Neuronal stem cell (in vitro differentiated cells): Measurements from ENCODE around the gene TTC38.

Source experiments
- DNase-seq: peaks from one replicate; pipeline ENCODE4 v3.0.0-alpha.2; 2013; ENCODE audit warnings: low spot score
- H2AFZ ChIP-seq: one replicate; pipeline ENCODE4 v1.6.1; 2013; ENCODE audit warnings: mild to moderate bottlenecking, low read length, inconsistent platforms
- H2AK5ac ChIP-seq: 2 replicates; pipeline ENCODE4 v1.6.1; 2013; ENCODE audit warnings: low read depth, mild to moderate bottlenecking, inconsistent platforms, low read length, moderate library complexity, mixed read lengths
- H2BK120ac ChIP-seq: 2 replicates; pipeline ENCODE4 v1.6.1; 2013; ENCODE audit warnings: low read depth, mild to moderate bottlenecking, inconsistent platforms, low read length, moderate library complexity, mixed read lengths
- H2BK12ac ChIP-seq: one replicate; pipeline ENCODE4 v1.6.1; 2013; ENCODE audit warnings: low read length, inconsistent platforms
- H2BK15ac ChIP-seq: 2 replicates; pipeline ENCODE4 v1.6.1; 2013; ENCODE audit warnings: mild to moderate bottlenecking, low read length, inconsistent platforms, mixed read lengths
- H2BK5ac ChIP-seq: one replicate; pipeline ENCODE4 v1.6.1; 2013; ENCODE audit warnings: inconsistent platforms, mild to moderate bottlenecking, low read length, moderate library complexity
- H3K14ac ChIP-seq: one replicate; pipeline ENCODE4 v1.6.1; 2013; ENCODE audit warnings: low read length, inconsistent platforms
- H3K18ac ChIP-seq: 2 replicates; pipeline ENCODE4 v1.6.1; 2013; ENCODE audit warnings: low read length, inconsistent platforms
- H3K23ac ChIP-seq: 2 replicates; pipeline ENCODE4 v1.6.1; 2013; ENCODE audit warnings: low read depth, mild to moderate bottlenecking, mixed read lengths, low read length, inconsistent platforms; ENCODE audit not compliant: poor library complexity
- H3K27ac ChIP-seq: replicated peaks from 3 replicates; pipeline ENCODE4 v1.5.1; 2013; ENCODE audit warnings: low read length, inconsistent platforms
- H3K27me3 ChIP-seq, 3 experiments: 2 replicates each; pipeline ENCODE4 v1.6.1; 2013; ENCODE audit warnings: low read length in 3 of 3, mild to moderate bottlenecking in 2 of 3, inconsistent platforms in 1 of 3, low read depth in 1 of 3, mixed read lengths in 1 of 3, moderate library complexity in 1 of 3; ENCODE audit not compliant: control insufficient read depth in 3 of 3, insufficient read depth in 3 of 3
- H3K36me3 ChIP-seq, 2 donors: replicated peaks in 1 of 2; 2 replicates each; pipeline ENCODE4 v1.6.1; 2013; ENCODE audit warnings: low read length in 2 of 2; ENCODE audit not compliant: control insufficient read depth in 2 of 2, insufficient read depth in 2 of 2
- H3K4ac ChIP-seq: 2 replicates; pipeline ENCODE4 v1.6.1; 2013; ENCODE audit warnings: inconsistent platforms, mild to moderate bottlenecking, low read length, moderate library complexity
- H3K4me1 ChIP-seq, 2 donors: 1 replicate in 1 of 2; 2 replicates in 1 of 2; pipeline ENCODE4 v1.6.1; 2013; ENCODE audit warnings: low read length in 2 of 2, low read depth in 1 of 2; ENCODE audit not compliant: control insufficient read depth in 2 of 2, insufficient read depth in 1 of 2
- H3K4me2 ChIP-seq: one replicate; pipeline ENCODE4 v1.6.1; 2013; ENCODE audit warnings: mild to moderate bottlenecking, low read length, inconsistent platforms; ENCODE audit not compliant: insufficient read depth, poor library complexity, severe bottlenecking
- H3K4me3 ChIP-seq, 2 donors: 2 replicates each; pipeline ENCODE4 v1.5.1; 2013; ENCODE audit warnings: low read length in 2 of 2, mild to moderate bottlenecking in 2 of 2, inconsistent platforms in 1 of 2, moderate library complexity in 1 of 2
- H3K79me1 ChIP-seq: one replicate; pipeline ENCODE4 v1.6.1; 2013; ENCODE audit warnings: low read depth, mild to moderate bottlenecking, inconsistent platforms, low read length, moderate library complexity
- H3K9ac ChIP-seq: one replicate; pipeline ENCODE4 v1.6.1; 2013; ENCODE audit warnings: mild to moderate bottlenecking, low read depth, low read length, inconsistent platforms; ENCODE audit not compliant: poor library complexity
- H3K9me3 ChIP-seq, 2 donors: replicated peaks in 1 of 2; 2 replicates each; pipeline versions ENCODE3 to v1.6.1; 2013; ENCODE audit warnings: low read length in 2 of 2, mild to moderate bottlenecking in 2 of 2, inconsistent platforms in 1 of 2, low read depth in 1 of 2, mixed read lengths in 1 of 2, moderate library complexity in 1 of 2; ENCODE audit not compliant: control insufficient read depth in 2 of 2, insufficient read depth in 1 of 2
- H4K8ac ChIP-seq: one replicate; pipeline ENCODE4 v1.6.1; 2013; ENCODE audit warnings: low read depth, mild to moderate bottlenecking, inconsistent platforms, low read length, moderate library complexity
- H4K91ac ChIP-seq: one replicate; pipeline ENCODE4 v1.6.1; 2013; ENCODE audit warnings: low read length, low read depth, mild to moderate bottlenecking, inconsistent platforms; ENCODE audit not compliant: poor library complexity
- WGBS, 2 donors: extraction: QIAGEN DNeasy Blood & Tissue Kit; methylation state at CpG; one replicate each; pipeline ENCODE4 v1.1.7; 2013; ENCODE audit warnings: missing lambda C conversion rate in 2 of 2, mixed read lengths in 1 of 2; ENCODE audit not compliant: insufficient read length in 2 of 2, insufficient replicate concordance in 1 of 2; ENCODE audit errors: extremely low coverage in 2 of 2; 5-methylcytosine and 5-hydroxymethylcytosine counted together

Gene TTC38

GRCh38 chr22:46224044-46224897, 43.5 kb upstream of the TTC38 start:
- peaks cover 0 to 6% (median 0%) of the 10 kb centered on the region in 3 experiments for H3K27me3 ChIP-seq
- no peak overlapping the region for H2AK5ac ChIP-seq
- no peak for DNase-seq
- no peak overlapping the region for H3K4me2 ChIP-seq
- H3K4me3 ChIP-seq: no peak overlapping the region
- no peak overlapping the region for H2BK15ac ChIP-seq
- H3K4ac ChIP-seq: no peak overlapping the region
- peak overlapping the region; percentile 30 for H3K9ac ChIP-seq
- peak overlapping the region; percentile 80 for H2AFZ ChIP-seq
- no peak overlapping the region for H4K8ac ChIP-seq
- H3K9me3 ChIP-seq: peaks cover 0 to 6% of the 10 kb centered on the region in 2 donors
- no peak overlapping the region for H2BK120ac ChIP-seq
- H4K91ac ChIP-seq: no peak overlapping the region
- H3K27ac ChIP-seq: no peak overlapping the region
- H3K14ac ChIP-seq: no peak overlapping the region
- H2BK5ac ChIP-seq: no peak overlapping the region
- WGBS, 2 donors: no CpG with 5 or more reads among the region's 23 CpGs
- no peak overlapping the region for H3K23ac ChIP-seq
- peaks cover 0 to 6% of the 10 kb centered on the region in 2 donors for H3K36me3 ChIP-seq
- H3K79me1 ChIP-seq: no peaks in the 10 kb centered on the region
- H3K4me1 ChIP-seq: peaks cover 1 to 4% of the 10 kb centered on the region in 2 donors
- no peak overlapping the region for H2BK12ac ChIP-seq
- no peak overlapping the region for H3K18ac ChIP-seq

DNA sequence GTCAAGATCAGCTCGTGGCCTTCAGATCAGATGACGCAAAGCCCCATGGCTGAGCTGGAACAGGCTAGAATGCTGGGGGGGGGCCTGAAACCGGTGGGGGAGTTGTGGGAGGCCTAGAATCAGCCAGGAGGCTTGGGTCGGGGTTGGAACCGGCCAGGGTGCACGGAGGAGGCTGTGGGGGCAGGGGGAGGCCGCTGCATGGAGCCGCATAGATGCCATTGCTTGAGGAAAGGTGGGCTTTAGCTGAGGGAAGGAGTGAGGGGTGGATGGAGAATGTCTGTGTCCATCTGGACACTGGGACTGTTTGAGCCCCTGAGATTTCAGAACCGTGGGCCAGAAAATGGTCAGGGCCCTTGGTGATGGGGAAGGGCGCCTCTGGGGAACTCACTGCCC, 42.9 kb upstream of the TTC38 start:
- Histone ChIP-seq H2BK120ac (no peak overlapping the region), H3K27ac (no peak overlapping the region)
- no CpG with 5 or more reads among the region's 10 CpGs for WGBS, 2 donors

GRCh38 chr22:46225631-46226030, 42.2 kb upstream of the TTC38 start:
- Histone ChIP-seq H3K27me3 (peaks cover 0 to 6% (median 0%) of the 10 kb centered on the region in 3 experiments), H3K14ac (peak overlapping the region; percentile 83), H3K4ac (peak overlapping the region; percentile 20), H3K4me3 (peak overlapping the region in 1 of 2 donors; percentile 69), H3K4me2 (no peak overlapping the region), H3K9ac (peak overlapping the region; percentile 73), H2BK120ac (no peak overlapping the region), H3K9me3 (peaks cover 0 to 6% of the 10 kb centered on the region in 2 donors), H2BK15ac (no peak overlapping the region), H2AFZ (no peak overlapping the region), H3K36me3 (peaks cover 0 to 6% of the 10 kb centered on the region in 2 donors), H2AK5ac (no peak overlapping the region), H3K79me1 (no peaks in the 10 kb centered on the region), H4K8ac (peak overlapping the region; percentile 83), H3K18ac (no peak overlapping the region), H2BK5ac (no peak overlapping the region), H3K4me1 (peaks cover 1 to 4% of the 10 kb centered on the region in 2 donors), H3K23ac (peak overlapping the region; percentile 46), H3K27ac (no peak overlapping the region), H2BK12ac (no peak overlapping the region), H4K91ac (no peak overlapping the region)
- no CpG with 5 or more reads among the region's 7 CpGs for WGBS, 2 donors
- DNase-seq: no peak

More for the DNA sequence above, 42.9 kb upstream of the TTC38 start:
- peak overlapping the region; percentile 80 for H2AFZ ChIP-seq
- H4K91ac ChIP-seq: no peak overlapping the region
- no peaks in the 10 kb centered on the region for H3K79me1 ChIP-seq
- H3K4me2 ChIP-seq: no peak overlapping the region
- no peak overlapping the region for H2BK15ac ChIP-seq
- H3K9ac ChIP-seq: no peak overlapping the region
- H3K36me3 ChIP-seq: peaks cover 0 to 6% of the 10 kb centered on the region in 2 donors
- peak overlapping the region; percentile 67 for H3K23ac ChIP-seq
- H2AK5ac ChIP-seq: no peak overlapping the region
- H3K4me1 ChIP-seq: peaks cover 1 to 4% of the 10 kb centered on the region in 2 donors
- H3K27me3 ChIP-seq: peaks cover 0 to 6% (median 0%) of the 10 kb centered on the region in 3 experiments
- H3K4me3 ChIP-seq: no peak overlapping the region
- DNase-seq: no peak
- H2BK5ac ChIP-seq: no peak overlapping the region
- peaks cover 0 to 6% of the 10 kb centered on the region in 2 donors for H3K9me3 ChIP-seq
- H2BK12ac ChIP-seq: no peak overlapping the region
- no peak overlapping the region for H3K18ac ChIP-seq
- no peak overlapping the region for H4K8ac ChIP-seq
- no peak overlapping the region for H3K4ac ChIP-seq
- no peak overlapping the region for H3K14ac ChIP-seq

GRCh38 chr22:46226577-46226976, 41.2 kb upstream of the TTC38 start:
- no peak overlapping the region for H3K9ac ChIP-seq
- H3K4ac ChIP-seq: no peak overlapping the region
- H3K4me3 ChIP-seq: no peak overlapping the region
- peaks cover 0 to 6% (median 0%) of the 10 kb centered on the region in 3 experiments for H3K27me3 ChIP-seq
- no peak overlapping the region for H3K23ac ChIP-seq
- no peak overlapping the region for H2BK5ac ChIP-seq
- peaks cover 0 to 6% of the 10 kb centered on the region in 2 donors for H3K36me3 ChIP-seq
- no peak overlapping the region for H3K27ac ChIP-seq
- no peak for DNase-seq
- H2BK15ac ChIP-seq: no peak overlapping the region
- peaks cover 1 to 4% of the 10 kb centered on the region in 2 donors for H3K4me1 ChIP-seq
- WGBS, 2 donors: no CpG with 5 or more reads among the region's 7 CpGs
- H2BK120ac ChIP-seq: no peak overlapping the region
- no peak overlapping the region for H3K4me2 ChIP-seq
- H3K9me3 ChIP-seq: peaks cover 0 to 6% of the 10 kb centered on the region in 2 donors
- no peaks in the 10 kb centered on the region for H3K79me1 ChIP-seq
- no peak overlapping the region for H4K8ac ChIP-seq
- H3K14ac ChIP-seq: no peak overlapping the region
- no peak overlapping the region for H2BK12ac ChIP-seq
- no peak overlapping the region for H2AFZ ChIP-seq
- H3K18ac ChIP-seq: no peak overlapping the region
- H4K91ac ChIP-seq: no peak overlapping the region
- no peak overlapping the region for H2AK5ac ChIP-seq
